GM12878 (cell line): Measurements from ENCODE around the gene CHMP4B.

ENCODE experiments used
- CREB1 ChIP-seq: IDR thresholded peaks from 2 replicates; pipeline ENCODE4 v1.6.1; 2012; ENCODE audit warnings: low read depth, mild to moderate bottlenecking, inconsistent platforms
- CTCF ChIP-seq, 3 experiments: IDR thresholded peaks in 2 of 3; conservative IDR thresholded peaks in 1 of 3; 2 replicates each; pipeline ENCODE4 v1.5.1; 2011; ENCODE audit warnings: low read depth in 3 of 3, low read length in 3 of 3, mild to moderate bottlenecking in 3 of 3, control low read depth in 2 of 3, moderate library complexity in 2 of 3, inconsistent platforms in 1 of 3, mixed read lengths in 1 of 3; ENCODE audit not compliant: control insufficient read depth in 2 of 3, insufficient read depth in 1 of 3; ENCODE audit errors: extremely low read depth in 1 of 3
- EP300 ChIP-seq, 2 experiments: fragments of 150-350 bp in 1 of 2; IDR thresholded peaks; 2 replicates each; pipeline ENCODE4 v1.6.1; 2011 to 2012; ENCODE audit warnings: low read depth in 2 of 2, low read length in 2 of 2, borderline replicate concordance in 1 of 2, improper control_type of control experiment in 1 of 2, inconsistent platforms in 1 of 2; ENCODE audit not compliant: control insufficient read depth in 1 of 2
- FOXM1 ChIP-seq: IDR thresholded peaks from 2 replicates; pipeline ENCODE4 v1.6.1; 2012; ENCODE audit warnings: low read depth, mild to moderate bottlenecking, inconsistent platforms, low read length, moderate library complexity
- IRF3 ChIP-seq: fragments of 450-650 bp; IDR thresholded peaks from 2 replicates; pipeline ENCODE4 v1.6.1; 2014; ENCODE audit warnings: mild to moderate bottlenecking
- IRF5 ChIP-seq: fragments of 450-650 bp; IDR thresholded peaks from 2 replicates; pipeline ENCODE4 v1.6.1; 2017; ENCODE audit warnings: borderline replicate concordance
- JUNB ChIP-seq: IDR thresholded peaks from 2 replicates; pipeline ENCODE4 v1.6.1; 2016; ENCODE audit warnings: antibody characterized with exemption, mild to moderate bottlenecking
- KDM1A ChIP-seq: fragments of 200-600 bp; sonication (generic); IDR thresholded peaks from 2 replicates; pipeline ENCODE4 v1.6.1; 2016; ENCODE audit warnings: borderline replicate concordance
- NFYB ChIP-seq: IDR thresholded peaks from 2 replicates; pipeline ENCODE4 v1.6.1; 2011; ENCODE audit warnings: low read depth, mild to moderate bottlenecking, low read length, improper control_type of control experiment, moderate library complexity; ENCODE audit not compliant: insufficient read depth
- NR2C2 ChIP-seq: IDR thresholded peaks from 2 replicates; pipeline ENCODE4 v1.6.1; 2011; ENCODE audit warnings: borderline replicate concordance, low read depth; ENCODE audit not compliant: control insufficient read depth, insufficient read length

- TF ChIP-seq KDM1A (no peak), CTCF (IDR thresholded peaks at IDR 0.05 in 2 of 3, conservative IDR thresholded peaks at IDR 0.05 in 1 of 3; ENCODE audit: control insufficient read depth in 2 of 3, extremely low read depth in 1 of 3, insufficient read depth in 1 of 3, low read depth in 3 of 3, low read length in 3 of 3) (no peak), FOXM1 (no peak), EP300 (IDR thresholded peaks at IDR 0.05; ENCODE audit: borderline replicate concordance in 1 of 2, control insufficient read depth in 1 of 2, low read depth in 2 of 2, low read length in 2 of 2) (no peak), JUNB (no peak), IRF5 (no peak), NR2C2 (no peak), NFYB (no peak), CREB1 (no peak), IRF3 (no peak)
Observed at GRCh38 chr20:33769043-33769442, 42.1 kb upstream of the CHMP4B start.
